ENCODE measurements around the gene AATK. TPM values are rescaled to one million over a fixed set of nuclear protein-coding genes. Genes with fewer than 3 reads are reported as not detected.

Gene AATK
- total and polyA plus RNA-seq, 9 of the 15 experiments (the other 6 are each of a cell fraction or from before 2014, with no cell fraction given), result 0.11 to 0.55 (median 0.38) TPM; not detected in 5

GRCh38 chr17:81101614-81102306 is 64.3 kb downstream of the AATK start (continued):
- TF ChIP-seq ATF4 (CRISPR knock-in tag; IDR thresholded peaks at IDR 0.05) (no peak), NCOA2 (IDR thresholded peaks at IDR 0.05; ENCODE audit: partially characterized antibody in 2 of 2) (no peak), TCF15 (CRISPR knock-in tag; IDR thresholded peaks at IDR 0.05) (no peak), ZBTB49 (CRISPR knock-in tag; IDR thresholded peaks at IDR 0.05; ENCODE audit: borderline replicate concordance) (no peak), EHMT2 (IDR thresholded peaks at IDR 0.05) (no peak), PRMT5 (CRISPR knock-in tag; IDR thresholded peaks at IDR 0.05) (no peak), ZNF431 (CRISPR knock-in tag; IDR thresholded peaks at IDR 0.05) (peak; percentile 67; the same call in 1 of the 2 replicates), POU5F1 (IDR thresholded peaks at IDR 0.05; ENCODE audit: borderline replicate concordance, low read depth, low read length, partially characterized antibody) (no peak), ATF2 (CRISPR knock-in tag; IDR thresholded peaks at IDR 0.05) (no peak), HDAC1 (IDR thresholded peaks at IDR 0.05) (no peak), ZNF217 (CRISPR knock-in tag; IDR thresholded peaks at IDR 0.05) (no peak), POLR2H (tag; IDR thresholded peaks at IDR 0.05; ENCODE audit: low read depth) (no peak), ETV1 (tag; conservative IDR thresholded peaks at IDR 0.05; ENCODE audit: low read depth) (no peak)
- TF ChIP-seq, protein P1, sequence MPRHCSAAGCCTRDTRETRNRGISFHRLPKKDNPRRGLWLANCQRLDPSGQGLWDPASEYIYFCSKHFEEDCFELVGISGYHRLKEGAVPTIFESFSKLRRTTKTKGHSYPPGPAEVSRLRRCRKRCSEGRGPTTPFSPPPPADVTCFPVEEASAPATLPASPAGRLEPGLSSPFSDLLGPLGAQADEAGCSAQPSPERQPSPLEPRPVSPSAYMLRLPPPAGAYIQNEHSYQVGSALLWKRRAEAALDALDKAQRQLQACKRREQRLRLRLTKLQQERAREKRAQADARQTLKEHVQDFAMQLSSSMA (CRISPR knock-in tag; IDR thresholded peaks at IDR 0.05), result no peak
- TF ChIP-seq, protein P2, sequence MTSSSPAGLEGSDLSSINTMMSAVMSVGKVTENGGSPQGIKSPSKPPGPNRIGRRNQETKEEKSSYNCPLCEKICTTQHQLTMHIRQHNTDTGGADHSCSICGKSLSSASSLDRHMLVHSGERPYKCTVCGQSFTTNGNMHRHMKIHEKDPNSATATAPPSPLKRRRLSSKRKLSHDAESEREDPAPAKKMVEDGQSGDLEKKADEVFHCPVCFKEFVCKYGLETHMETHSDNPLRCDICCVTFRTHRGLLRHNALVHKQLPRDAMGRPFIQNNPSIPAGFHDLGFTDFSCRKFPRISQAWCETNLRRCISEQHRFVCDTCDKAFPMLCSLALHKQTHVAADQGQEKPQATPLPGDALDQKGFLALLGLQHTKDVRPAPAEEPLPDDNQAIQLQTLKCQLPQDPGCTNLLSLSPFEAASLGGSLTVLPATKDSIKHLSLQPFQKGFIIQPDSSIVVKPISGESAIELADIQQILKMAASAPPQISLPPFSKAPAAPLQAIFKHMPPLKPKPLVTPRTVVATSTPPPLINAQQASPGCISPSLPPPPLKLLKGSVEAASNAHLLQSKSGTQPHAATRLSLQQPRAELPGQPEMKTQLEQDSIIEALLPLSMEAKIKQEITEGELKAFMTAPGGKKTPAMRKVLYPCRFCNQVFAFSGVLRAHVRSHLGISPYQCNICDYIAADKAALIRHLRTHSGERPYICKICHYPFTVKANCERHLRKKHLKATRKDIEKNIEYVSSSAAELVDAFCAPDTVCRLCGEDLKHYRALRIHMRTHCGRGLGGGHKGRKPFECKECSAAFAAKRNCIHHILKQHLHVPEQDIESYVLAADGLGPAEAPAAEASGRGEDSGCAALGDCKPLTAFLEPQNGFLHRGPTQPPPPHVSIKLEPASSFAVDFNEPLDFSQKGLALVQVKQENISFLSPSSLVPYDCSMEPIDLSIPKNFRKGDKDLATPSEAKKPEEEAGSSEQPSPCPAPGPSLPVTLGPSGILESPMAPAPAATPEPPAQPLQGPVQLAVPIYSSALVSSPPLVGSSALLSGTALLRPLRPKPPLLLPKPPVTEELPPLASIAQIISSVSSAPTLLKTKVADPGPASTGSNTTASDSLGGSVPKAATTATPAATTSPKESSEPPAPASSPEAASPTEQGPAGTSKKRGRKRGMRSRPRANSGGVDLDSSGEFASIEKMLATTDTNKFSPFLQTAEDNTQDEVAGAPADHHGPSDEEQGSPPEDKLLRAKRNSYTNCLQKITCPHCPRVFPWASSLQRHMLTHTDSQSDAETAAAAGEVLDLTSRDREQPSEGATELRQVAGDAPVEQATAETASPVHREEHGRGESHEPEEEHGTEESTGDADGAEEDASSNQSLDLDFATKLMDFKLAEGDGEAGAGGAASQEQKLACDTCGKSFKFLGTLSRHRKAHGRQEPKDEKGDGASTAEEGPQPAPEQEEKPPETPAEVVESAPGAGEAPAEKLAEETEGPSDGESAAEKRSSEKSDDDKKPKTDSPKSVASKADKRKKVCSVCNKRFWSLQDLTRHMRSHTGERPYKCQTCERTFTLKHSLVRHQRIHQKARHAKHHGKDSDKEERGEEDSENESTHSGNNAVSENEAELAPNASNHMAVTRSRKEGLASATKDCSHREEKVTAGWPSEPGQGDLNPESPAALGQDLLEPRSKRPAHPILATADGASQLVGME (CRISPR knock-in tag; IDR thresholded peaks at IDR 0.05), result no peak
